Hematopoietic multipotent progenitor cell (in vitro differentiated cells): ENCODE data around the gene E4F1. TPM values are rescaled to one million over a fixed set of nuclear protein-coding genes. Genes with fewer than 3 reads are reported as not detected.

Source experiments
- DNase-seq, 3 donors: peaks; one replicate each; pipeline ENCODE4 v3.0.0-alpha.2; 2011 to 2015; ENCODE audit warnings: low read depth in 2 of 3, low spot score in 2 of 3
- total RNA-seq: library from RNA; depleted of rRNA; stranded (reverse); fragments of >200 nt; gene quantifications from one replicate; pipeline ENCODE4 v1.2.3, GENCODE V29; 2012

The E4F1 gene
- total RNA-seq, 1 donor: 52.0 TPM

GRCh38 chr16:2205104-2205966 lies 18.1 kb upstream of the E4F1 start, which contains the start of gene MLST8:
Gene MLST8 (plus strand): TSS chr16:2205454. CDS start chr16:2206086, 632 bp downstream.
- peak; percentile 91 to 97 (median 91) for DNase-seq

- no peak for DNase-seq
Observed at GRCh38 chr16:2205967-2206313, 17.5 kb upstream of the E4F1 start.

GRCh38 chr16:2206420-2206779 lies 17.0 kb upstream of the E4F1 start:
- DNase-seq: no peak

- DNase-seq: no peak
Observed at GRCh38 chr16:2206780-2207433, 16.5 kb upstream of the E4F1 start.

GRCh38 chr16:2207872-2208271 lies 15.5 kb upstream of the E4F1 start:
- DNase-seq: no peak

GRCh38 chr16:2208308-2208707 lies 15.1 kb upstream of the E4F1 start:
- no peak for DNase-seq

- no peak for DNase-seq
Observed at GRCh38 chr16:2208772-2209171, 14.6 kb upstream of the E4F1 start.

GRCh38 chr16:2209258-2210008 lies 14.0 kb upstream of the E4F1 start:
- DNase-seq: no peak

GRCh38 chr16:2210009-2210332 lies 13.4 kb upstream of the E4F1 start:
- DNase-seq: no peak

GRCh38 chr16:2210386-2211365 lies 12.7 kb upstream of the E4F1 start, which contains the start of gene BRICD5:
Gene BRICD5 (minus strand): TSS chr16:2210863. CDS start chr16:2210833, 30 bp downstream.
- DNase-seq: no peak

GRCh38 chr16:2211923-2212347 lies 11.5 kb upstream of the E4F1 start:
- DNase-seq: no peak

- no peak for DNase-seq
Observed at GRCh38 chr16:2212362-2213324, 10.7 kb upstream of the E4F1 start.

GRCh38 chr16:2213817-2214718 lies 9.3 kb upstream of the E4F1 start:
- peak in 1 of 3 donors; percentile 42 for DNase-seq

GRCh38 chr16:2214719-2214968 lies 8.7 kb upstream of the E4F1 start, which contains the start of gene PGP:
Gene PGP (minus strand): TSS chr16:2214840. CDS start chr16:2214777, 63 bp downstream.
- no peak for DNase-seq

- no peak for DNase-seq
Observed at GRCh38 chr16:2216330-2216729, 7.1 kb upstream of the E4F1 start.

- peak in 2 of 3 donors; percentile 28 to 29 for DNase-seq
Observed at GRCh38 chr16:2223942-2224486, 623 bp downstream of the E4F1 start.

GRCh38 chr16:2226245-2226793 lies 2.9 kb downstream of the E4F1 start:
- no peak for DNase-seq

- DNase-seq: no peak
Observed at GRCh38 chr16:2226918-2227317, 3.5 kb downstream of the E4F1 start.
